ENCODE measurements around the gene MYOCD.

GRCh38 chr17:12683299-12683698 is 17.6 kb downstream of the MYOCD start:
- no peak for TF ChIP-seq YY1 (IDR thresholded peaks at IDR 0.05; ENCODE audit: insufficient read depth, insufficient read length)
- TF ChIP-seq SUZ12 (IDR thresholded peaks at IDR 0.05; ENCODE audit: extremely low read depth, insufficient read depth, insufficient read length), result no peak
